Suppressor macrophage (primary cell): Measurements from ENCODE around the gene AARSD1.
A peak's percentile ranks its signal among the peaks of the same experiment; 100 is the strongest.
"Not testable (repeated sequence)": the region's sequence is repeated elsewhere in the genome, so short reads cannot be mapped to it uniquely, and the experiment has no call there.

ENCODE experiments used
- DNase-seq, 4 experiments: peaks; one replicate each; pipeline ENCODE4 v3.0.0-alpha.2; 2020 to 2022

Gene AARSD1

DNA sequence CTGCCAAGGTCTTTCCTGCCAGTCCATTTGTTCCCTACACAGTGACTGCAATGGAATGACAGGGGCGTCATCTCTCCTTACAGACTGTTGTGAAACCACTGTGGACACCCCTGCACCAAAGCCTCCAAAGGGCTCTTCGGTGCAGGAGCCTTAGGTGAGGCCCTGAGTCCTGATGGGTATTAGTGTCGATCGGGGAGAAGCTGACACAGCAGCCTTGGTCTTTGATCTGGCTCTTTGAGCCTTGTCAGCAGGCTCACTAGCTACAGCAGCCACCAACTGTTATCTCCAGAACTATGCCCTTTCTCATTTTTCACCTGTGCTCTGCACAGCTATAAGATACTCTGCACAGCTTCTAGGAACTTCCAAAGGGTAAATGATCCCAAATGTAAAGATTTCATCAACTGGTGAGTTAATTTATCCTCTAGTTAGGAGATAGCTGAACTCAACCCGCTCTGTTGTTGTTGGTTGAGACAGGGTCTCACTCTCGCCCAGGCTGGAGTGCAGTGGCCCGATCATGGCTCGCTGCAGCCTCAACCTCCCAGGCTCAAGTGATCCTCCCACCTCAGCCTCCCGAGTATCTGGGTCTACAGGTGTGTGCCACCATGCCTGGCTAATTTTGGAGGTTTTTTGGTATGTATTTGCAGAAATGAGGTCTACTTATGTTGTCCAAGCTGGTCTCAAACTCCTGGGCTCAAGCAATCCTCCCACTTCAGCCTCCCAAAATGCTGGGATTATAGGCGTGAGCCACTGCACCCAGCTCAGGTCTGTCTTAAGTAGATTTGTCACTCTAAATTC lies 44.0 kb downstream of the AARSD1 start:
- DNase-seq = no peak

DNA sequence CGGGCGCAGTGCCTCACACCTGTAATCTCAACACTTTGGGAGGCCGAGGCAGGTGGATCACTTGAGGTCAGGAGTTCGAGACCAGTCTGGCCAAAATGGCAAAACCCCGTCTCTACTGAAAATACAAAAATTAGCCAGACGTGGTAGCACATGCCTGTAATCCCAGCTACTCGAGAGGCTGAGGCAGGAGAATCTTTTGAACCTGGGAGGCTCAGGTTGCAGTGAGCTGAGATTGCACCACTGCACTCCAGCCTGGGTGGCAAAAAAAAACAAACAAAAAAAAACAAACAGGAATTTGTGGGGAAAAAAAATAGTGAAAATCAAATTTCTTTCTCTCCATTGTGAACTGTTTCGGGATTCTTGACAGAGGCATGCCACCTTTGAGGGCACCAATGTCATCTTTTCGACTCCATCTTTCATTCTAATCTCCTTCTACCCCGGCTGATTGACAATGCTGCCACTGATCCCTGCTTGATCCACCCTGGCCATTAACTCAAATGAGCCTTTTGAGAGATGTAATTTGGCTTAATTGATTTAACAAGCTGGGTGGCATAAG lies 44.7 kb downstream of the AARSD1 start:
- not testable (repeated sequence) for DNase-seq

DNA sequence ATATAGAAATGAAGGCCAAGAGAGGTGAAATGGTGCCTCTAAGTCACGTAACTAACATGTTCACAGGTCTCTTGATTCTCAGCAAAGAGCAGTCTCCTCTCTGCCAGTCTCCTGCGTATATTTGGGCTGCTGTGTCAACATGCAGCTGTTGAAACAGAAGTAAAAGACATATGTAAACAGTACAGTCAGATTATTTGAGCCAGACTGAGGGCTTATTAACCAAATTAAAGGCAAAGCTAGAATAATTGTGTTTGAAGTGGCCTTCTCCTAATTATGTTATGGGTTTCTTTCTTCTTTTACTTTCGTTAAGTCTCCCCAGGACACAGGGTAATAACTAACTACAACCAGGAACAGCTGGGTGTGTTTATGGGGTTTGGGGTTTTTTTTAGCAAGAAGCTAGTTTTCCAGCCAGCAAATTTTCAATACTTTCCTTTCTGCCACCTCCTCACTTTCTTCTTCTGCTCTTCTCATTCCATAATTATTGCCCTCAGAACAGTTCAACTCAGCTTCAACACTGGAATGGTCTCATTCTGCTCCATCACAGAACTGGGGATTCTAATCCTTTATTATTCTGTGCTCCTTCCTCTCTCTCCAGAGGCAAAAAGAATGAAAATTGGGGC lies 45.2 kb downstream of the AARSD1 start:
- no peak for DNase-seq

DNA sequence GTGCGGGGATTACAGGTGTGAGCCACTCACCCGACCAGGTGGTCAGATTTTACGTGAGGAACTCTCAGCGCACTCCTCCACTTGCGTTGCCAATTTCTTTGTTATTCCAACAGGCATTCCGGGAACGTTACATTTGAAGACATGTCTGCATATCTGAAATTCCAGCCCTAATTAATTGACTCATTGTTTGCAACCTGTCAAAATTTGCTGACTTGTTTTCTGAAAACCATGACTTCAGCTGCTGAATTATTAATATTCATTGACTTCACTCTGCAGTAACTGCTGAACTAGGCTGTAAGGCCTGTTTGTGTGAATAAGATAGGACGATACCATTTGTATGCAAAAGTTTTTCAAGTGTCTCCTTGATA lies 47.0 kb downstream of the AARSD1 start:
- DNase-seq = no peak

DNA sequence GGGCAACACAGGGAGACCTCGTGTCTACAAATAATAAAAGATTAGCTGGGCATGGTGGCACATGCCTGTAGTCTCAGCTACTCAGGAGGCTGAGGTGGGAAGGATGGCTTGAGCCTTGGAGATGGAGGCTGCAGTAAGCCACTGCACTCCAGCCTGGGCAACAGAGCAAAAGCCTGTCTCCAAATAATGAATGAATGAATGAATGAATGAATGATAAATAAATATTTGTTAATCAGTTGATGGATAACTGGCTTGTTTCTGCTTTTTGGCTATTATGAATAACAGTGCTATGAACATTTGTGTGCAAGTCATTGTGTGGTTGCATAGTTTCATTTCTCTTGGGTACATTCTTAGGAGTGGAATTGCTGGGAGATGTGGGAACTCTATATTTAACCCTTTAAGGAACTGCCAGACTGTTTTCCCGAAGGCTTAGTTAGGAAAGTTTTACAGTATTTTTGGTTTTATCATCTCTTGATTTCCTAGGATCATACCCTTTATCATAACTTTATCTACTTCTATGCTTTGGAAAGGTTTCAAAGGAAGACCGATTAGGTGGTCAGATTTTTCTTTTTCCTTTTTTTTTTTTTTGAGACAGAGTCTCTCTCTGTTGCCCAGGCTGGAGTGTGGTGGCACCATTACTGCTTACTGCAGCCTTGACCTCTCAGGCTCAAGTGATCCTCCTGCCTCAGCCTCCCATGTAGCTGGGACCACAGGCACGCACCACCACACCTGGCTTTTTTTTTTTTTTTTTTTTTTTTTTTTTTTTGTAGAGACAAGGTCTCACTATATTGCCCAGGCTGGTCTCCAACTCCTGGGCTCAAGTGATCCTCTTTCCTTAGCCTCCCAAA lies 47.6 kb downstream of the AARSD1 start:
- DNase-seq = not testable (repeated sequence)

DNA sequence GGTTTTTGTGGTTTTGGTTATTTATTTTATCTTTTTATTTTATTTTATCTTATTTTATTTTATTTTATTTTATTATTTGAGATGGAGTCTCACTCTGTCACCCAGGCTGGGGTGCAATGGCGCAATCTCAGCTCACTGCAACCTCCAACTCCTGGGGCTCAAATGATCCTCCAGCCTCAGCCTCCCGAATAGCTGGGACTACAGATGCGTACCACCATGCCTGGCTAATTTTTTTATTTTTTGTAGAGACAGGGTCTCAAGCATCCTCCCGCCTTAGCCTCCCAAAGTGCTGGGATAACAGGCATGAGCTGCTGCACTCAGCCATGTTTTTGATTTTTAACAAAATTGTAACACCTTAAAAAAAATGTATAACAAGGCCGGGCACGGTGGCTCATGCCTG lies 49.0 kb downstream of the AARSD1 start:
- not testable (repeated sequence) for DNase-seq

DNA sequence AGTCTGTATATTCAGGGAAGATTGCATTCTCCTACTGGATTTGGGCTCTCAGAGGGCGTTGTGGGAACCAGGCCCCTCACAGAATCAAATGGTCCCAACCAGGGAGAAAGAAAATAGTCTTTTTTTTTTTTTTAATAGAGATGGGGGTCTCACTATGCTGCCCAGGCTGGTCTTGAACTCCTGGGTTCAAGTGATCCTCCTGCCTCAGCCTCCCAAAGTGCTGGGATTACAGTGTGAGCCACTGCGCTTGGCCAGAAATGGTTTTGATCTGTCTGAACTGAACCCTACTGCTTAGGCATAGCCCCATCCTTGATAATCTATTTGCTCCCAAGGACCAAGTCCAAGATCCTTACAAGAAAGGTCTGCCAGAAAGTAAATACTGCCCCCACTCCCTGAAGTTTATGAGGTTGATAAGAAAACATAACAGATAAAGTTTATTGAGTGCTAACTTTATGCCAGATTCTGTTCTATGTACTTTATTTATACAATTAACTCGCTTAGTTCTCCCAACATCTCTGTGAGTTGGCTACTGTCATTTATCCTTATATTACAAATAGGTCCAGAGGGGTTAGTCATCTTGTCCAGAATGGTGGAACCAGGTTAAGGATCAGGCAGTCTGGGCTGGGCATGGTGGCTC lies 50.2 kb downstream of the AARSD1 start:
- DNase-seq = no peak

DNA sequence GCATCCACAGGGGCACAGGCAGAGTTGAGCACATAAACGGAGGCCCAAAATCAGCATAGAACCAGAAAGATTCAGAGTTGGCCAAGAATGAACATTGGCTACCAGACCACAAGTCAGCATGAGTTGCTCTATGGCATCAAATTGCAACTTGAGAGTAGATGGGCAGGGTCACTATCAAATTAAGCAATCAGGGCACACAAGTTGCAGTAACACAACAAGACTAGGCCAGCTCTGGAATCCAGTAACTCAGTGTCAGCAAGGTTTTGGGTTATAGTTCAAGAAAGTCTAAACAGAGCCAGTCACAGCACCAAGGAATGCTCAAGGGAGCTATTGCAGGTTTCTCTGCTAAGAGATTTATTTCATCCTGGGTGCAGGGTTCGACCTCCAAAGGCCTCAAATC lies 50.7 kb downstream of the AARSD1 start:
- no peak for DNase-seq

DNA sequence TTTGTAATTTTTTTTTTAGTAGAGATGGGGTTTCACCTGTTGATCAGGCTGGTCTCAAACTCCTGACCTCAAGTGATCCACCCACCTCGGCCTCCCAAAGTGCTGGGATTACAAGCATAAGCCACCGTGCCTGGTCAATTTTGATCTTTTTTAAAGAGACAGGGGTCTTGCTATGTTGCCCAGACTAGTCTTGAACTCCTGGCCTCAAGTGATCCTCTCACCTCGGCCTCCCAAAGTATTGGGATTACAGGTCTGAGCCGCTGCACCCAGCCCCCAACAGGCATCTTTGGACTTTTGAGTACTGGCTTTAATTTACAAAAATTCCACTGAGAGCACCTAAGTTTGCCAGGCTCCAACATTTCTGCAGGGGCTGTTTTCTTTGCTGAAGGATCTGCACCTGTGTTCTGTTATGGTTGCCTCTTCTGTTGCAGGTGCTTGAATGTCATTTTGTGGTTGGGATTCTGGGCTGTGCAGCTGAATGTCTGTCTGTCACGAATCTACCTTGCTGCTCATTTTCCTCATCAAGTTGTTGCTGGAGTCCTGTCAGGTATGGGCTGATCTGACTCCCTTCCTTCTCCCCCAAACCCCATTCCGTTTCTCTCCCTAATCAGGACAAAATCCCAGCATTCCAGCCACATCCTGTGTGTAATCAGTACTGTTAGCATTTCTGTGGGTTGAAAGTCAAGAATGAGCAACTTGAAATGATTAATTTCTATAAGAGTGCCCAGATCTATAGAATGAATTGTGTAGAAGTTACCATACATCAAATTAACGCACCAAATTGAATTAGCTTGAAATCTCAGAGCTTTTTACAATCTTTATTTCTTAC lies 55.2 kb downstream of the AARSD1 start:
- no peak for DNase-seq

DNA sequence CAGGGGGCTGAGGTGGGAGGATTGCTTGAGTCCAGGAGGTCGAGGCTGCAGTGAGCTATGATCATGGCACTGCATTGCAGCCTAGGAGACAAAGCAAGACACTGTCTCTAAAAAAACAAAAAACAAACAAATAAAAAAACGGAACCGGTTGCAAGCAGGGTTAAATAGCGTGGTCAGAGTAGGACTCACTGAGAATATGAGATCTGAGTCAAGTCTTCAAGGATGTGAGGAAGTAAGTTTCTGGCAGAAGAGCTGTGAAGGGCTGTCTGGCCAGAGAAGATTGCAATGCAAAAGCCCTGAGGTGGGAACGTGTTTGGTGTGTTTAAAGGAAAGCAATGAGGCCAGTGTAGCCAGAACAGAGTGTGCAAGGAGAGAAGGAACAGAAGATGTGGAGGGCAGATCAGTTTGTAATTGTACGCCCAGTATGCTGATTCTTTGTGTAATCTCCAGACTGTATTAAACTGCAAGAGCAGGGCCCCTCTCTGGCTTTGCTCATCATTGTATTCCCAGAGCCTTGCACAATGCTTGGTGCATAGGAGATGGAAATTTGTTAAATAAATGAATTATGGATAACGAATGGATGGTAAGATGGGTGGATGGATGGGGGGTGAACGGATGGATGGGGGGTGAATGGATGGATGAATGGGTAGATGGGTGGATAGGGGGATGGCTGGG lies 57.3 kb downstream of the AARSD1 start:
- DNase-seq = peak in 3 of 4 experiments; percentile 30 to 57 (median 54)

DNA sequence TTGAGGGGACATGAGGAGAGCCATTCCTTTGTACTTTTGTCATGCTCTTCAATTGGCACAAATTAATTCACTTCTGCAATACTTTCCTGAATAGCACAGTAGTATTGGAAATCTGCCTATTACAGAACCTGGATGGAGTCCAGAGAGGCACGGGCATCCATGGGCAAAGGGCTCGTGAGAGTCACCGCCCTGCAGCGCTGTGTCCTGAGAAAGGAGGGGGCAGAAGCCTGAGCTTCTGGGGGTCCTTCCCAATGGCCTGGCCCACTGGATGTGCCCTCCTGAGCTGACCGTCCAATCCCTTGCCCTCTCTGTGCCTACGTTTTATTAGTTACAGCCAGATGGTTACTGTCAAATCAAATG lies 60.2 kb downstream of the AARSD1 start:
- DNase-seq = no peak

DNA sequence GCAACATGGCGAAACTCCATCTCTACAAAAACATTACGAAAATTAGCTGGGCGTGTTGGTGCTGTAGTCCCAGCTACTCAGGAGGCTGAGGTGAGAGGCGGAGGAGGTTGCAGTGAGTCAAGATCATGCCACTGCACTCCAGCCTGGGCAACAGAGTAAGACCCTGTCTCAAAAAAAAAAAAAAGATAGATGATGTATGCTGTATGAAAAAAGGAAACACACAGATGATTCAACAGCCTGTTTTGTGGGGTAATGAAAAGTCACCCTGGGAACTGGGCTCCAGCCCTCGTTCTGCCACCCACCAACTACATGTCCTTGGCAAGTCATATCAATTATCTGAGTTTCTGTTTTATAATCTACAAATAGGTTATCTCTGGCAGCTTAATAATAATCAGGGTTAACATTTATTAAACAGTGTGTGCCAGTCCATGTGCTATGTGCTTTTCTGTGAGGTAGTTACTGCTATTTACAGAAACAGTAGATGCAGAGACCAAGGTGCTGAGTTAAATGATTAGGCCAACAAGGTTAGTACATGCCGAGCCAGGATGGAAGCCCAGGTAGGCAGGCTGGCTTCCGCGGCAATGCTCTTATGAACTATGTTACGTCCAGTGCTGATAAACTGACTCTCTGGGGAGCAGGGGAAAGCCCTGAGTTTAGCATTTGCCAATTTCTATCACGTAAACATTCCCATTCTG lies 62.6 kb downstream of the AARSD1 start:
- DNase-seq = peak; percentile 37 to 75 (median 66)
